ENCODE measurements around the gene PTPA.

DNA sequence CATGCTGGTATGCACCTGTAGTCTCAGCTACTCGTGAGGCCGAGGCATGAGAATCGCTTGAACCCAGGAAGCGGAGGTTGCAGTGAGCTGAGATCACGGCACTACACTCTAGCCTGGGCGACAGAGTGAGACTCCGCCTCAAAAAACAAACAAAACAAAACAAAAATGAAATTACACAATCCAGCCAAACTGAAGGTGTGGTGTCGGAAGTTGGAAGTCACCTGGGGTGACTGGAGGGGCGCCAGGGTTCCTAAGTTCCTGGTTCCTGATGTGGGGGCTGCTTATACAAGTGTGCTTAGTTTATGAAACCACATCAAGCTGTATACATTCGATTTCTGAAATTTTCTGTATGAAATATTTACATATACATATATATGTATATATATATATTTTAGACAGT lies 34.0 kb upstream of the PTPA start:
- no peak for TF ChIP-seq POLR2AphosphoS5 (IDR thresholded peaks at IDR 0.05; ENCODE audit: low read depth, low read length)
- TF ChIP-seq, protein P1, sequence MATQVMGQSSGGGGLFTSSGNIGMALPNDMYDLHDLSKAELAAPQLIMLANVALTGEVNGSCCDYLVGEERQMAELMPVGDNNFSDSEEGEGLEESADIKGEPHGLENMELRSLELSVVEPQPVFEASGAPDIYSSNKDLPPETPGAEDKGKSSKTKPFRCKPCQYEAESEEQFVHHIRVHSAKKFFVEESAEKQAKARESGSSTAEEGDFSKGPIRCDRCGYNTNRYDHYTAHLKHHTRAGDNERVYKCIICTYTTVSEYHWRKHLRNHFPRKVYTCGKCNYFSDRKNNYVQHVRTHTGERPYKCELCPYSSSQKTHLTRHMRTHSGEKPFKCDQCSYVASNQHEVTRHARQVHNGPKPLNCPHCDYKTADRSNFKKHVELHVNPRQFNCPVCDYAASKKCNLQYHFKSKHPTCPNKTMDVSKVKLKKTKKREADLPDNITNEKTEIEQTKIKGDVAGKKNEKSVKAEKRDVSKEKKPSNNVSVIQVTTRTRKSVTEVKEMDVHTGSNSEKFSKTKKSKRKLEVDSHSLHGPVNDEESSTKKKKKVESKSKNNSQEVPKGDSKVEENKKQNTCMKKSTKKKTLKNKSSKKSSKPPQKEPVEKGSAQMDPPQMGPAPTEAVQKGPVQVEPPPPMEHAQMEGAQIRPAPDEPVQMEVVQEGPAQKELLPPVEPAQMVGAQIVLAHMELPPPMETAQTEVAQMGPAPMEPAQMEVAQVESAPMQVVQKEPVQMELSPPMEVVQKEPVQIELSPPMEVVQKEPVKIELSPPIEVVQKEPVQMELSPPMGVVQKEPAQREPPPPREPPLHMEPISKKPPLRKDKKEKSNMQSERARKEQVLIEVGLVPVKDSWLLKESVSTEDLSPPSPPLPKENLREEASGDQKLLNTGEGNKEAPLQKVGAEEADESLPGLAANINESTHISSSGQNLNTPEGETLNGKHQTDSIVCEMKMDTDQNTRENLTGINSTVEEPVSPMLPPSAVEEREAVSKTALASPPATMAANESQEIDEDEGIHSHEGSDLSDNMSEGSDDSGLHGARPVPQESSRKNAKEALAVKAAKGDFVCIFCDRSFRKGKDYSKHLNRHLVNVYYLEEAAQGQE (IDR thresholded peaks at IDR 0.05; ENCODE audit: insufficient read depth in 1 of 2, low read depth in 2 of 2, low read length in 2 of 2), result no peak
- no peak for TF ChIP-seq SIN3A (IDR thresholded peaks at IDR 0.05; ENCODE audit: borderline replicate concordance, insufficient read depth, low read length)
- no peak for TF ChIP-seq TAF1 (IDR thresholded peaks at IDR 0.05; ENCODE audit: borderline replicate concordance, insufficient read depth, low read length)
- no peak for TF ChIP-seq FOXP2 (optimal IDR thresholded peaks at IDR 0.05; ENCODE audit: borderline replicate concordance, extremely low read depth, extremely low read length, insufficient read depth)
